Measurements from ENCODE around the gene ZNF263. TPM values are rescaled to one million over a fixed set of nuclear protein-coding genes. Genes with fewer than 3 reads are reported as not detected.

ZNF263 gene
- 28.5 and 43.5 TPM in 2 replicates for total RNA-seq

DNA sequence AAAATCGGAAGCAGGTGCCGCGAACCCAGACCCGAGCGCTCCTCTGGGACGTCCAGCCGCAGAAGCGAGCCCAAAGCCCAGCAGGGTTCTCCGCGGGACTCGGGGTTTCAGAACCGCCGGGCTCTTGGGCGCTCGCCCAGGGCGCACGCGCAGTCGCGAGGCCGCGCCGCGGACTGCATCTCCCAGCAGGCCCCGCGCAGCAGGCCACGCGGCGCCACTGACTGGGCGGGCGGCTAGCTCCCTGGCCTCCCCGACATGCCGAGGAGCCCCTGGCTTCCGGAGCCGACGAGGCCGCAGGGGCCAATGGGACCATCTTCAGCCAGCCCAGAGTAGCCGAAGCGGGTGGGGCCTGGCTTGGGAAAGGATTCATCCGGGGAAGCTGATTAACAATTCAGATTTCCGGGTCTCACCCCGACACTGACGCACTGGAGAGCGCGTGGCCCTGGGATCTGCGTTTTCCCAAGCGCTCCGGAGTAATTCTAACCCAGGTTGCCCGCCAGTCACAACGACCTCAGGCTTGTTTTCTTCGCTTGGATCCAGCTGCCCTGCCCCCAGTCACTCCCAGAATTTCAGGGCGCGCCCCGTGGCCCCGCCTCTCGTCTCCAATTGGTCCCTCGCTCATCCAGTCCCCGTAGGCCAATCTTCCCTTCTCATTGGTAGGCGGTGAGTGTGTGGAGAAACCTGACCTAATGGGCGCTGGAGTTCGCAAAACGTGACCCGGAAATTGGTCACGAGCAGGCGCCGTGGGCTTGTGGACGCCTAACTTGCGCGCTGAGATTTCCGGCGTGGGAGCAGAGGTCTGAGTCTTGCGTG lies at the start of gene ZNF263:
Gene ZNF263 (plus strand): TSS at position 762 of the 813 bp plus-strand sequence. CDS start 328 bp downstream, outside the sequence.
- DNase-seq (ENCODE audit: low read depth in 2 of 2): peak; percentile 99

DNA sequence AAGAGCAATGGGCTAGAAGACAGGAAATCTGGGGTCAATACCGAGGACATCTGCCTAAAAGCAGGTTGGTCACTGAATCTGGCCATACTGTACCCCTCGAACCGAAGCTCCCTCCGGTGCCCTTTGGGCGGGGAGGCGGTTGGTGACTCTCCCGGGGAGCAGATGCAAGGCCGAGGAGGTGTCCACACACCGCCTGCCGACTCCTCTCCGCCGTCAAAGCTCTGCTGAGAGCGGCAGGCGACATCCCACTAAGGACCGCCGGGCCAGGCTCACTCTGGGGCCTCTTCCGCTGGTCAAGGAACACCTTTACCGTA lies 48.8 kb upstream of the ZNF263 start:
- no peak for DNase-seq (ENCODE audit: low read depth in 2 of 2)

DNA sequence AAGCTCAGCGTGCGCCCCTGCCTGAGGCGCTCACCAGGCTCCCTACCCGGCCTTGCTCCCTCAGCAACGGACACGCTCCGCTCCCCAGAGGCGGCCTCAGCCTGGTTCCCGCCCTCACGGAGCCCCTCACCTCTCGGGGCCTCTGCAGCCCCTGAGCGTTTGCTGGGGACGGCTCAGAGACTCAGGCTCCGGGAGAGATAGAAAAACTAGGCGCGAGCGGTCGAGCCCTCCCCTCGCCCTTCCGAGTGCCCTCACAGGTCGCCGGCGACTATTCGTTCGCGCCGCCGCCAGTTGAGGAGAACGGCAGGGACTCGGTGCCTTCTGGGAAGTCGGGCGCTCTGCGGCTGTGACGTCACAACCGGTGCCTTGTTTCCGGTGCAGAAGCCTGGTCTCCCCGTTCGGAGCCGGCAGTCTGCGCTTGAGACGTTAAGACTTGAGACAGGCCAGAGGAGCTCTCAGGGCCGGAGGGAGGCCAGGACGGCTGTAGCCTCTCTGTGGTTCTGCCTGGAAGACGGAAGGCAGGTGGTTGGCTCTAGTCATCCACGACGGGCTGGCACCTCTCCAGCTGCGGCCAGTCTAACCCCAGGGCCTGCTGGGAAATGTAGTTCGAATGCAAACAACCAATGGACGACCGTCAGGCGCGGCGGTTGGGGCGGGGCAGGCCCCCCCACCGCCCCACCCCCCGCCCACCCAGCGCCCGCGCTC lies 48.3 kb upstream of the ZNF263 start, which contains the start of gene ZNF200:
Gene ZNF200 (minus strand): TSS at position 302 of the 705 bp plus-strand sequence. CDS start 1,403 bp downstream, outside the sequence.
- DNase-seq (ENCODE audit: low read depth in 2 of 2): peak; percentile 96 to 97

DNA sequence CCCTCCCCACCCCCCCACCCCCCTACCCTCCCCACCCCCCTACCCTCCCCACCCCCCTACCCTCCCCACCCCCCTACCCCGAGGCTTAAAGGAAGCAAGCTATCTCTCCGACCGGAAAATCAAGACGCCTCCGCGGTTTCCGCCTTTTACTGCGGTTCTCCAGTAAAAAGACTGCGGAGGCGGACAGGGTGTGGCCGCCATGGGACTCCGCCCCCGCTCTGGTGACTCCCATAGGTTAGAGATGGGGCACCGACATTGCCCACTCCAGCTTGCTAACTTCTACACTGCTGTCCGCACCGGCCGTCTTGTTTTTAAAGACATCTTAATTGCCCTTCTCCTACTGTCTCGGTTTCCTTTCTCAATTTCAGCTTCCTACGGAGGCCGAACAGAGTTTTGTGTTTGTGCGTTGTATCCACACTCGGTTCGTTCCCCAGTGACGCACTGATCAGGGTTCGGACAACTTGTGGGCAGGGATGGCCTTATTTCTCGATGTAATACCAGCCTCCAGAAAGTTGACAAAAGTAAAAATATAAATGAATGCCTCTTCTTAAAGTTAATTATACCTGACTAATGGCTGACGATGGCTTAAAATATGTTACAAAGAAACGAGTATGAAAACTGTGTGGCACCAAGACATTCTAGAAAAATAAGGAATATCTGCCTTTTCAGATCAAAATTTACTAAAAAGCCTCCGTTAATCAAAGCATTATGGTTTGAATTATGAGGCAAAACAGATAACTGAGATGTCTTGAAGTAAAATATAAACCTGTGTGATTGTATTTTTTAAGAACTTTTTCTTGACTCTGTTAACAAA lies 47.2 kb upstream of the ZNF263 start:
- no peak for DNase-seq (ENCODE audit: low read depth in 2 of 2)

DNA sequence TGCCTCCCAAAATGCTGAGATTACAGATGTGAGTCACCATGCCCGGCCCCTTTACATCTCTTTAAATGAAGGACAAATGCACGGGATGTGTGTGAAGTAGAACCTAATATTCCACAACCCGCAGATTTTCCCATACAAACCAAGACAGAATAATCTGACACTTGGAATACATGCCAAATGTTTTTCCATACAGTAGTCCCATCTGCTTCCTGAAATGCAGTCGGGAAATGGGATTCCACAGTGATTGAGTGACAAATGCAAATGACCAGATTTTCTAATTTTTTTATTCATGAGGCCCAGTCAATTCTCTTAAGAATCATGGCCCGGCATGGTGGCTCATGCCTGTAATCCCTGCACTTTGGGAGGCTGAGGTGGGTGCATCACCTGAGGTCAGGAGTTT lies 41.5 kb upstream of the ZNF263 start:
- peak in 1 of 2 donors; percentile 43 for DNase-seq (ENCODE audit: low read depth in 2 of 2)

DNA sequence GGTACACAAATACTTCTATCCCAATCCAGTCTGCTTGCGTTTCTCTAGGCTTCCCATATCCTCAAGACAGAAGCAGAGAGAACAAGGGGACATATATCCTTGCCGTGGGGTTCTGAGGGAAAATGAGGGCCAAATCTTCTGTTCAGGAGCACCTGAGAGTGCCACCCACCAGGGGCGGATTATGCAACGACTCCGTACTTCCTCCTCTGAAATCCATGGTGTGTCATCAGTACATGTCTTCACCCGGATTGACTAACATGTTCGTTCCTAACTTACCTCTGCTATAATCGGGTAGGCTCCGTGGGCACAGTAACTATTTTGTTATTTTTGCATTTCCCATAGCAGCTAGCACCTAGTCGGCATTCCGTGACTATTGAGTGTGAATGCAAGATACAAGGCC lies 40.6 kb upstream of the ZNF263 start:
- DNase-seq (ENCODE audit: low read depth in 2 of 2): no peak

DNA sequence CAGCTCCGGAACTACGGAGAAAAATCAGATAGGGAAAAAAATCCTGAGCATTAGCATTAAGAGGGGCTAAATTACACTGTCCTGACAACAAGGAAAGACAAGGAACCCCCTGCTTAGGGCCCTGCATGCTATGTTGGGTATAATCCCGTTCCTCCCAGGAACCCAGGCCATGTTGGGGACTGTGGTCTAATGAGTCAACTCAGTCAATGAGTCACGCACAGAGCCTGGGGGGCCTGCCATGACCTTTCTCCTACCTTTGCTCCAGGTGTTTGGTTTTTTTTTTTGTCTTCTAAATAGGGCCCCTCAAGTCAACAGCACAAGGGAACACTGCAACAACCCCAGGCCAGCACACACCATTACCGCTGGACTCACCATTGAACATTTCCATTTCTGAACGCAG lies 39.4 kb upstream of the ZNF263 start:
- DNase-seq (ENCODE audit: low read depth in 2 of 2): no peak

DNA sequence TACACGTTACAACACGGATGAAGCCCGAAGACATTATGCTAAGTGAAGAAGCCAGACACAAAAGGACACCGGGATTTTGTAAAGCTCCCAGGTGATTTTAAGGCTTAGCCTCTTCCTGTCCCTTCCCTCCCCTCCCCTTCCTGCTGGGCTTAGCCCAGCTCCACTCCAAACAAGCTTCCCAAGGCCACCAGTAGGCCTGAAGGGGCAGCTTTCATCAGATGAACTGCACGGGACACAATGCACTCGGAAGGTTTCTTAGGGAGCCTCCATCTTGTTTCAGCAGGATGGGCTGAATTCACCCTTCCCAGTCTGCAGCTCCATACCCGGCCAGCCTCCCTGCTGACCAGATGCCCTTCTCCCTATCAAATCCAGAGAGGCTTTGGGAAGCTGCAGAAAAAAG lies 37.3 kb upstream of the ZNF263 start:
- no peak for DNase-seq (ENCODE audit: low read depth in 2 of 2)

DNA sequence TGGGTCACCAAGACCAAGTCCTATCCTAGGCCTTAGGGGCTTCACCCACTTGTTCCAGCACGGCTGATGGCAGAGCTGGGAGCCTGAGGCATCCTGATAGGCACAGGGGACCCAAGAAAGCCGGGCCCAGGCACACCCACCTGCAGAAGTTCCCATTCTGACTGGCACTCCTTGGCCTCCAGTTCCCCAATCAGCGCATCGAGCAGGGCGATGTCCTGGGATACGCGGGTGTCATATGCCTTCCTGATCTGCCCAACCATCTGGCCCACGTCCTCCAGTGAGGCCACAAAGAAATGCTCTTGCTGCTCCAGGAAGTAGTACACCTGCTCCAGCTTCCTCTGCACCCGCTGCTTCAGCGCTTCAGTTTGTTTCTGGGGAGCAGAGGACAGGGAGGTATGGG lies 36.4 kb upstream of the ZNF263 start:
- no peak for DNase-seq (ENCODE audit: low read depth in 2 of 2)

DNA sequence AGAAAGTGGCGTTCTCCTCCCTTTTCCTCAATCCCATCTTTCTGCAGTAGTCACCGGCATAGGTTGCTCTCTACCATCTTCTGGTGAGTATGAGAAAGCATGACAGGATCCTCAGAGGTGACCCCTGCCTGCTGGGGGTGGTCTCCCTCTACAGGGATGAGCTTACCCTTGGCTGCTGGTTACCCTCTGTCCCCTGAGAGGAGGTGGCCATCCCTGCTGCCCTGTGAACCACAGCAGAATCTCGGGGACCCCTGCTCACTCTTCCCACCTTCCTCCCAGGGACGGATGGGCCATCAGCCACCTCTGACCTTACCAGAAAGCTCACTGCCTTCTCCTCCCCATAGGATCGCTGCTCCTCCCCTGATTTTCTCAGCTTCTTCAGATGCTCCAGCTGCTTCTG lies 34.7 kb upstream of the ZNF263 start:
- DNase-seq (ENCODE audit: low read depth in 2 of 2): no peak

DNA sequence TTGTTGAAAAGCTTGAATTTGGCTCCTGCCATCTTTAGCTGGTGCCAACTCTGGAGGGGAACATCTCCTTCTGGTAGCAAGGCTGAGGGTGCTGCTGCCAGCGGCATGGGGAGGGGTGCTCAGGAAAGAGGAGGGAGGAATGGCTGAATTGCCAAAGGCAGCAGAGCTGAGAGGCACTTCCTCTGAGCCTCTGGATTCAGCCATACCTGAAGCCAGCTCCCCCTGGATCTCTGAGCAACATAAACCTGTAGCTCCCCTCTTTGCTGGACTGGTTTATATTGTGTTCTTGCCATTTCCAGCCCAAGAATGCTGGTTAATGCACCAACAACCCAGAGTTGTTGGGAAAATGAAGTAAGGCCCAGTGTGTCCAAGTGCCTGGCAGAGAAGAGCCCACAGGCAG lies 34.3 kb upstream of the ZNF263 start:
- DNase-seq (ENCODE audit: low read depth in 2 of 2): no peak

DNA sequence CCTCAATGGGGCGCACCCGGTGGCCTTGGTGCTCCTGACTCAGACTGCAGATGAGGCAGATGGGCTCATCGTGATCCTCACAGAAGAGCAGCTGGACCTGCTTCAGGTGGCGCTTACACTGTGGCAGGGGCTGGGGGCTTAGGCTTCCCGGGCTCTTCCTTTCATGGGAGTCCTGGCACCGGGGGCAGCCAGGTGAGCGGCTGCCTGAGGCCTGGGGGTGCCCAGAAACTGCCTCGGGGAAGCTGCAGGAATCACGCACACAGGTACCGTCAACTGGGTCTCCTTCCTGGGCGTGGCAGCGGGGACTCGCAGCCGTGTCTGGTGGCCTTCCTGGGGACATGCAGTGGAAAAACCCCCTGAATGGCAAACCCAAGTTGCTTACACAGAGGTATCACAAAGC lies 33.8 kb upstream of the ZNF263 start:
- DNase-seq (ENCODE audit: low read depth in 2 of 2): no peak

DNA sequence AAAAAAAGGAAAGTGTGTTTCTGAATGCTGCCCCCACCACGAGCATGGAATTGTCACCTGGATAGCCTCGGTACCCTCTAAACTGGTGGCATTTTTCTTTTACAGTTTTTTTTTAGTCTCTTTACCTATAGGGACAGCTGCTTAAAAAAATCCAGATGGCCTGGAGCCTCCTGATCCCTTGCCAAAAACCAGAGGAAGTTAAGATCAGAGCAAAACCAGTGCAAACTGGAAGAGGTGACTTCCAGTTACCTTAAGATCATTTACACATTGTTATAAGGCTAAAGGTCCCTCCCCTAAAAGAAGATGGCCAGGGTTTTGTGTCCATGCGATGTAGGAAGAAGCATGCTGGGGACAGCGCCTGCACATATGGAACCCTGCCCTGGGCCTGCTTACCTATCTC lies 30.3 kb upstream of the ZNF263 start:
- no peak for DNase-seq (ENCODE audit: low read depth in 2 of 2)

DNA sequence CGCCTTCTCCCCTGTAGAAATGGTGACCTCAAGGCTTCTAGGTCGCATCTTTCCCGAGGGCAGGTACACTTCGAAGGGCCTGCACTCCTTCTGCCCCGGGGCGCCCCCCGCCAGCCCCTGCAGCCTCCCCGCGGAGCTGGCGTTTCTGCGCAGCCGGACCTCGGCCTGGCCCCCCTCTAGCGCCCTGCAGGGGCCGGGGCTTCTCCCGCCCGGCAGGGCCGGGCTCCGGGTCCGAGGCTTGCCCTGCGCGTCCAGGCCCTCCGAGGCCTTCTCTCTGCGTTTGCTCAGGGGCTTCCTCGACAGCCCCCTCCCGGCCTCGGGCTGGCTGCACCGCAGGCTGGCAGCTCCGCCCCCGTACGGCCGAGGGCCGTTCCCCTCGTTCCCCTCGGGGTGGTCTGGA lies 29.0 kb upstream of the ZNF263 start:
- no peak for DNase-seq (ENCODE audit: low read depth in 2 of 2)

DNA sequence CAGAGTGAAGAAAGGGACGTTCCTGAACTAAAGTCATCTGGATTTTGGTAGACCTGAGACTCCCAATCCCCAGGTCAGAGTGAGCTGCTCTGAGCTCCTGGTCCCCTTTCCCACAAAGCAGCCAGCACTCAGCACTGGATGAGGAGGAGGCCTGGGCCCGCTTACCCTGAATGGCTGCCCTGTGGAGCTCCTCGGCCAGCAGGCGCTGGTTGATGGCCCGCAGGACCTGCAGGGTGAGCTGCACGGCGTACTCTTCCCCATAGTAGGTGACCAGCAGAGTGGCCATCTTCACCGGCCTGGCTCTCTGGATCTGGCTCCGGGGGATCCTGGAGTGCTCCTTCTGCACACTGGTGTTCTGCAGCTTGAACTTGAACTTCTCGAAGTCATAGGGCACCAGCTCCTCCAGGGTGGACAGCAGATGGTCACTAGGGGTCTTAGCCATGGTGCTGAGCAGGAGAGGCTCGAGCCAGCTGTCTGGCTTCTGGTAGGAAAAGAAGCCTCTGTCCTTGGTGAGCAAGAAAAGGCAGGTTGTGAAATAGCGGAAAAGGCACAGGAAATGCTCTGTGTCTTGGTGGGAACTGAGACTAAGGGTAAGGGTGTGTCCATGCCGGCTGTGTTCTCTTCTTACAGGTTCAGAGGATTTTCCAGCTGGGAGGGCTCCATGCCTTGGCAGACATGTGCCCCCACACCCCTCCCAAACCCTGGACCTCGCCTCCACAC lies 27.0 kb upstream of the ZNF263 start, which contains the start of gene MEFV:
Gene MEFV (minus strand): TSS at position 488 of the 720 bp plus-strand sequence. CDS start 46 bp downstream, at position 442.
- peak in 1 of 2 donors; percentile 15 for DNase-seq (ENCODE audit: low read depth in 2 of 2)

DNA sequence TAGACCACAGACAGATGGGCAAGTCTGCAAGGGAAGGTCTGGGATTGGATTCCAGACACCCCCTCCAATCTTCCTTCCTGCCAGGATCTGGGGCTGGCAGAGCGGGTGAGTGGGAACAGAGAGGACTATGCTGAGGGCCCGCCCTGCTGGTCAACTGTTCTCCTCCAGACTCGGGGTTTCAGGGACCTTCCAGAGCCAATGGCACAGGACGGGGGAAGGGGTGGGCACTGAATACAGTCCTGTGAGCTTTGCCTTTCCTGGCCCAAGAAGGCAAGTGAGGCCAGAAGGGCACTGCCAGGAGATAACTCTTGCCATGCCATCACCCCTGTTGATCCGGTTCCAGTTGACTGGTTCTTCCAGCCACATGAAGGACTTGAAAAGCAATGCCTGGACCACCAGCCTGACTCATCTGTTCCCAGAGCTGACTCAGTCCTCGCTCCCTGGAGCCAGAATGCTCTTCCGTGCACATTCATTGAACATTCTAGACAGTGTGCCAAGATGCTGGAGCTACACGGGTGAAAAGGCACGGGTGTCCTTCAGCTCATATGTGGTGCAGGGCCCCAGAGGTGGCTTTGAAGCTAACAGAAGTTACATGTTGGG lies 26.3 kb upstream of the ZNF263 start:
- peak in 1 of 2 donors; percentile 14 for DNase-seq (ENCODE audit: low read depth in 2 of 2)

DNA sequence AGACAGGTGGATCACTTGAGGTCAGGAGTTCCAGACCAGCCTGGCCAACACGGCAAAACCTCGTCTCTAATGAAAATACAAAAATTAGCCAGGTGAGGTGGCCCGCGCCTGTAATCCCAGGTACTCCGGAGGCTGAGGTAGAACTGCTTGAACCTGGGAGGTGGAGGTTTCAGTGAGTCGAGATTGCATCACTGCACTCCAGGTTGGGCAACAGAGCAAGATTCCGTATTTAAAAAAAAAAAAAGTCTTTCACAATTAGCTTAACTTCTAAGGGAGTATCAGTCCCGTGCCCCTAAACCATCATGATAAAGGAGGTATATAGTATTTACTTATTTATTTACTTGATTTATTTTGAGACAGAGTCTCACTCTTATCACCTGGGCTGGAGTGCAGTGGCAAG lies 23.5 kb upstream of the ZNF263 start:
- DNase-seq (ENCODE audit: low read depth in 2 of 2): no peak

DNA sequence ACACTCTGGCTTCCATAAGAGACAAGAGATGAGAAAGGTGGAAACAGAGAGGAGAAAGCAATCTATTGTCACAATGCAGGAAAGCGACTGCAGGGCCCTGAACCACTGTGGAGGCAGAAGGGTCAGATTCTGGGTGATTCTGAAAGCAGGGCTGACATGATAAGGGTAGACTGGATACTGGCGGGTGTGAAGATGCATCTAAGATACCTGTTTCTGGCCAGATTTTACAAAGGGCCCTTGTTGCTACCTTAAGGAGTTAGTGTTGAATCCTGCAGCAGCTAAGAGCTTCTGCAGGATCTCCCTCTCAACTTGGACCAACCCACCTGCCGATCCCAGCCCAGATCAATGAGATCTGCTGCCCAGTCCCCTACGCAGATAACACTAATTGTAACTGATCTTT lies 20.8 kb upstream of the ZNF263 start:
- no peak for DNase-seq (ENCODE audit: low read depth in 2 of 2)

DNA sequence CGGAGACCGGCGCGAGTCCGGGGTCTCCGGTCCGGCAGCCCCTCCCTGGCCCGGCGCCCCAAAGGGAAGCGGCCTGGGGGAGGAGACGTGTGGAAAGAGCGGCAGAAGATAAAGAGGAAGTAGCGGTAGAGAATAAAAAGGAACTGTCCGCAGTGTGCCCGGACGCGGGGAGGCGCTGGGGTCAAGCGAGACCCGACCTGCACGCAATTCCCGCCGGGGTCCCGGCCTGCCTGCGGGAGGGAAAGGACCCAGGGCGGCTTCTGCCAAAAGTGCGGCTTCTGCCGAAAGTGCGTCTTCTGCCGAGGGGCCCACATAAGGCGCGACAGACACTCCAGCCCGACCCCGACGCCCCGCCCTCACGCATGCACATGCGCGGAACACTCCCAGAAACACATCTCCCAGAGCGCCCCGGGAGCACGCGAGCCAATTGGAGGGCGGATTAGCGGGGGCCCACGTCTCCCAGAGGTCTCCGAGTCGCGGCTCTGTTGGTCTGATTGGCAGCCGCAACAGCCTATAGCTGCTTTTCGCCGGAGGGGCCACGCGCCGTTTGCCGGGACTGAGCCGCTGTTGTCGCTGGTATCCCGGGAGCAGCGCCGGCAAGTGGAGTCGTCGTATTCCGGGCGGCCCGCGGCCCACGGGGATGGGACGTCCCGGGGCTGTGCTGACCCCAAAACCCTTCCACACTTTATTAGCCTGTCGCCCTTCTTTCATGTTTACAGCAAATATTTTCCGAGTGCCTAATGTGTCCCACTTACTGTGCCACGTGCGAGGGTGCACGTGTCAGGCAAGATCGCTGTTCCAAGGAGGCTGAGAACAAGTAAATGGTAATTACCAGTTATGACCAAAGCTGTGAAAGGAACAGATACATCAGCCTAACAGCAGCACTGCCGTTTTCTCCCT lies 18.9 kb upstream of the ZNF263 start:
- peak; percentile 99 for DNase-seq (ENCODE audit: low read depth in 2 of 2)
